Psoas muscle (tissue), 8 donors: ENCODE results near the gene MYRFL. TPM values are rescaled to one million over a fixed set of nuclear protein-coding genes. Genes with fewer than 3 reads are reported as not detected.

Source experiments
- ATAC-seq, 4 donors: fragments of 200-7000 bp; cut with Tn5 transposase; one replicate each; pipeline ENCODE4 v1.9.1; 2020; ENCODE audit warnings: moderate library complexity in 3 of 4, mild to moderate bottlenecking in 2 of 4
- DNase-seq, 2 donors: peaks; one replicate each; pipeline ENCODE4 v3.0.0-alpha.2; 2020
- H3K27ac ChIP-seq: fragments of 200-600 bp; one replicate; pipeline ENCODE4 v1.8.0; 2022
- H3K27me3 ChIP-seq, 3 donors: fragments of 200-600 bp in 1 of 3; one replicate each; pipeline versions ENCODE4 v1.6.1 to v1.8.0; 2013 to 2022; ENCODE audit warnings: low read length in 2 of 3, mild to moderate bottlenecking in 2 of 3, moderate library complexity in 1 of 3; ENCODE audit not compliant: insufficient read depth in 3 of 3
- H3K36me3 ChIP-seq, 2 donors: fragments of 200-600 bp in 1 of 2; one replicate each; pipeline versions ENCODE4 v1.6.1 to v1.8.0; 2013 to 2022; ENCODE audit warnings: low read depth in 1 of 2, mild to moderate bottlenecking in 1 of 2, moderate library complexity in 1 of 2; ENCODE audit not compliant: insufficient read depth in 1 of 2
- H3K4me1 ChIP-seq: fragments of 200-600 bp; one replicate; pipeline ENCODE4 v1.8.0; 2022
- H3K4me3 ChIP-seq: fragments of 200-600 bp; one replicate; pipeline ENCODE4 v1.8.0; 2022; ENCODE audit warnings: mild to moderate bottlenecking
- H3K9me3 ChIP-seq: fragments of 200-600 bp; one replicate; pipeline ENCODE4 v1.8.0; 2022
- CTCF ChIP-seq: fragments of 200-600 bp; IDR thresholded peaks from one replicate; pipeline ENCODE4 v1.8.0; 2022; ENCODE audit warnings: antibody characterized with exemption
- WGBS, 3 donors: extraction: QIAGEN DNeasy Blood & Tissue Kit; methylation state at CpG; one replicate each; pipeline versions ENCODE4 v1.1.6 to v1.1.7; 2013; 5-methylcytosine and 5-hydroxymethylcytosine counted together
- intact Hi-C, 2 donors: fragments of 100-400 bp; cut with DNase I; formaldehyde crosslinking; loops; one replicate each; pipeline versions ENCODE4 v1.11.0 to v1.14.2; 2022
- polyA plus RNA-seq, 3 donors: library from polyadenylated mRNA; stranded (reverse); fragments of 200-250 nt; gene quantifications; one replicate each; pipeline ENCODE4 v1.2.3, GENCODE V29; 2013
- total RNA-seq, 4 donors: library from RNA; stranded (reverse); fragmentation: NEBNext Ultra II Directional in 2 of 4; extraction: Animal tissue kit (Norgen Biotek cat#: 25700) in 2 of 4; gene quantifications; one replicate each; pipeline versions ENCODE4 v1.2.1 to v1.2.4, GENCODE V29; 2021 to 2023
- donor health status: healthy with polysubstance abuse.
- donor health status: DM: no; HTN: no; CAD: no; lungs with moderate emphysema.
- donor health status: Bipolar disorder and iron deficiency.
- donor health status: healthy.
- donor health status: DM: yes; HTN: yes; CAD: no.
- donor health status: DM: no; HTN: no; CAD: no.
- donor health status: DM: no; HTN: no; CAD: no.
- donor health status: DM: yes; HTN: yes; CAD: no.

Gene MYRFL
- total and polyA plus RNA-seq, 7 donors: 0.06 to 0.18 (median 0.10) TPM; not detected in 3

- ATAC-seq: no peak
- intact Hi-C loops: no loop called here
- H3K9me3 ChIP-seq: no peaks in the 10 kb centered on the region
- no peak for DNase-seq
- no peak for TF ChIP-seq CTCF
- no peak overlapping the region for H3K27ac ChIP-seq
- H3K27me3 ChIP-seq: no peaks in the 10 kb centered on the region
- no peak overlapping the region for H3K4me3 ChIP-seq
- 70 to 76% (median 74%) methylated on average over 6 of the region's 6 CpGs for WGBS, 3 donors
- no peaks in the 10 kb centered on the region for H3K4me1 ChIP-seq
- H3K36me3 ChIP-seq: no peaks in the 10 kb centered on the region
Observed at GRCh38 chr12:69932676-69933552, 107.9 kb downstream of the MYRFL start.

- intact Hi-C loops: no loop called here
- ATAC-seq (no peak), DNase-seq (no peak)
- 95 to 98% (median 97%) methylated on average over 4 of the region's 4 CpGs for WGBS, 3 donors
- H3K36me3 ChIP-seq: no peaks in the 10 kb centered on the region
- H3K27me3 ChIP-seq: no peaks in the 10 kb centered on the region
- H3K4me3 ChIP-seq: no peak overlapping the region
- H3K27ac ChIP-seq: no peak overlapping the region
- no peaks in the 10 kb centered on the region for H3K4me1 ChIP-seq
- no peaks in the 10 kb centered on the region for H3K9me3 ChIP-seq
- no peak for TF ChIP-seq CTCF
Observed at GRCh38 chr12:69934011-69934410, 109.0 kb downstream of the MYRFL start.

GRCh38 chr12:69935651-69936100 lies 110.6 kb downstream of the MYRFL start:
- WGBS, 3 donors: 16 to 23% (median 18%) methylated on average over 5 of the region's 5 CpGs
- no peak overlapping the region for H3K4me3 ChIP-seq
- intact Hi-C loops: no loop called here
- no peaks in the 10 kb centered on the region for H3K27me3 ChIP-seq
- H3K9me3 ChIP-seq: no peaks in the 10 kb centered on the region
- ATAC-seq (no peak), DNase-seq (no peak)
- H3K36me3 ChIP-seq: no peaks in the 10 kb centered on the region
- no peaks in the 10 kb centered on the region for H3K4me1 ChIP-seq
- no peak overlapping the region for H3K27ac ChIP-seq
- no peak for TF ChIP-seq CTCF

- Histone ChIP-seq H3K4me3 (no peak overlapping the region), H3K9me3 (no peaks in the 10 kb centered on the region), H3K27ac (no peak overlapping the region), H3K4me1 (no peaks in the 10 kb centered on the region), H3K36me3 (no peaks in the 10 kb centered on the region), H3K27me3 (no peaks in the 10 kb centered on the region)
- 69 to 73% (median 72%) methylated on average over 5 of the region's 5 CpGs for WGBS, 3 donors
- no peak for TF ChIP-seq CTCF
- no peak for DNase-seq
- intact Hi-C loops: no loop called here
- no peak for ATAC-seq
Observed at GRCh38 chr12:69936214-69936731, 111.2 kb downstream of the MYRFL start.
